NCI-H510A (cell line): Measurements from ENCODE around the gene KCTD3.

Experiments
- DNase-seq: peaks from one replicate; lab custom pipeline; 2025; lab: John Stamatoyannopoulos, UW

Gene KCTD3

DNA sequence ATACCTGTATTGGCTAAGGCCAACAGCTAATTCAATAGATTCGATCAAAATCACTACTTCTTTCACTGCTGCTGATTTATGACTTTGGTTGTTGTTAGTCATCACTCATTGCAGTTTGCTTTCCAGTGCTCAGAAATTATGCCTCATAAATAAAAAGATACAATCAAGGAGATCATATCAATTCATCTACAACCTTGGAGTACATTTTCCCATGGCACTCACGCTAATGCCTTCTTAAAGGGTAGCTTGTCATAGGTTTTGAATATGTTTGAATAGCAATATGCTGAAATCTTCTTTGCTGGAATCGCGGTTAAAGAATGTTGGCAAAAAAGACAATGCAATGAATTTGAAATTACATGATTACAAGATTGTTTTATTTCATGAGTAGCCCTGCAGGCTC is 89.9 kb downstream of the KCTD3 start:
- no peak for DNase-seq

DNA sequence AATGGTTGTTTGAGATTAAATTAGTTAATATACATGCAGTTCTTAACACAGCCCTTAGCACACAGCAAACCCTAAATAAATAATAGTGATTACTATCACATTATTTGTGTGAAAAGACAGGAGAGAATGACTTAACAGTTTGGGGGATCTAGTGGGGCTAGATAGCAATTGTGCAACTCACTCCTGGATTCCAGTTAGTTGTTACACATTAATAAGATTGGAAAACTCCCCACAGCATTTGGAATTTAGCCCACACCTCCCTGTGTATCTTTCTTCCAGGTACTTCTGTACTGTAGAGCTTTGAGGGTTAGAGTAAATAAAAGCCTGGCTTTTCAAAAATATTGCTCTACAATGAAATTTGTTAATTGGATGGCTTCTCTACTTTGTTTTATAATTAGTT is 93.2 kb downstream of the KCTD3 start:
- no peak for DNase-seq

DNA sequence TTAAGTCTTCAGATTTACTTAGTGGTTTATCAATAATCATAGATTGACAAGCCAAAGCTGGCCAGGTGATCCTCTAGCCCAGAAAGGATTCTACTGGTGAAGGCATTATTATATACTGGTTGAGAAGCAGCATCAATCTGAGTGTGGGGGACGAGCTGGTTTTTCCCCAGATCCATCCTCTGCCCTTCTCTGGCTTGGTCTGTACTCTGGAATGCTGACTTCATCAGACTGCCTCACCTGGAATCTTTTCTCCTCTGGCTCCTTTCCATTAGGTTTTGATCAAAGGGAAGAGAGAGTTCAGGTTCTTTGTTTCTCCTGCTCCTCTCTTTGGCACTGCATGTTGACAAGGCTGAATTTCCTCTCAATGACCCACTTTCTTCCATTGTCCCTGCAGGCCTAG is 93.9 kb downstream of the KCTD3 start:
- DNase-seq, result no peak

DNA sequence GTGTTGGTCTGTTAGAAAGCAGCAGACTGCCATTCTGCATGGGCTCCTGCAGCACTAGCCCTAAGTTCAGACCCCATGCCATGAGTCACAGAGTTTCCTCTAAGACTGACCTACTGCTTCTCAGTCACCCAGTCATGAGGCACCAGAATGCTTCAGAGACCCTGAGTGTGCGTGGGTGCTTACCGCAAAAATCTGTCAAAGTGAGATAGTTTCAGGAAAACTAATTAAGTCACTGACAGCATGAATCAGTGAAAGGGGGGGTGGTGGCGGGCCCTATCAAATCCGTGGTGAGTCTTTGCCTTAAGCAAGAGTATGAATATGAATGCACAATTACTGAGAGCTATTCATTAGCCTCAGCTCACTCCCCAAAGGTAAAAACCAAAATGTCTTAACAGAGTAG is 98.1 kb downstream of the KCTD3 start:
- DNase-seq, result no peak

DNA sequence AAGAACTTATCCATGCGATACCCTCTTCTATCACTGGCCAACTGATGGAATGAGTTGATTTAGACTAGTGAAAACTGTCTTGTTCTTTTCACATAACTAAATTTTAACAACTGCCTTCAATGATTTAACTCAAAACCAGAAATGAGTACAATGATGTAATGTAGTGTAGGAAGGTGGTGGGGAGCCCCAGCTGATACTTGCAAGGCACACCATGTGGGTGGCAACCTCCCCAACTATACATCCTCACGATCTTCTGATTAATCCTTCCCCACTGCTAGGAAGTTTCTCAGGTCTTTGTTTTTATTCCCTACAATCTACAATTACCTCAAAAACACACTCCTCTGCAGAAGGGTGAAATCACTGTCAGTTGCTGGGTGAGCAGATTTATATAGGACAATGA is 100.7 kb downstream of the KCTD3 start:
- DNase-seq, result no peak

DNA sequence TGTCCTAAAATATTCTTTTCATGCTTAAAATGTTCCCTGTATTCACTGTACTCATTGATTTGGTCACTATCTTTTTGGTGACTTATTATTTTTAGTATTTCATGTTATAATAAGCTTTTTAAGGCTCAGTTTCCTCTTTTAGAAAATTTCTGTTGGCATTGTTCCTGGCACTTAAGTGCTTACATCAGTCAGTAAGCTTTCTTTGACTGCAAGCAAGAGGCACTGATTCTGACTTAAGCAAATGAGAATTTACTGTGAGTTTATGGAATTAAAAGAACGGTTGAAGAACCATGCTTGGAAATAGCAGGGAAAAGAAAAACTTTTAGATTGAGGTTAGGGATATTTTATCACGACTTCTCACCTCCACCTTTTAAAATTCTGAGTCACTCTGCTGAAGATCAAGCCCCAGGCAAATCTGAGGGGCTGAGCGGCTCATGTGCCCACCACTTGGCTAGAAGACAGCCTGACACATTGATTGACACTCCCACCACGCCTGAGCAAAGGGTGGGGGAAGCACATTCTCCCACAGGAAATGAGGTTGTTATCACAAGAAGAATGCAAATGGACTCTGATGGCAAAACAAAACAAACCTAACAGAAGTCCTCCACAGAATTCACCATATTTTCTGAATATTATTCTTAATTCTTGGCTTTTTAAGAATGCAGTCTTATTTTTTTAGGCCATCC is 102.8 kb downstream of the KCTD3 start:
- DNase-seq, result no peak
